SH-SY5Y (cell line): ENCODE measurements around the gene MRPL50.

ENCODE experiments used
- GATA2 ChIP-seq: IDR thresholded peaks from 2 replicates; pipeline ENCODE4 v1.6.1; 2011; ENCODE audit warnings: mild to moderate bottlenecking, low read depth, low read length
- GATA3 ChIP-seq: IDR thresholded peaks from 2 replicates; pipeline ENCODE4 v1.6.1; 2011; ENCODE audit warnings: low read depth, mild to moderate bottlenecking, low read length, moderate library complexity

- TF ChIP-seq GATA2 (no peak), GATA3 (no peak)
Measured at GRCh38 chr9:101394687-101395086, 3.7 kb downstream of the MRPL50 start.
